GM12864 (cell line): ENCODE results near the gene OAT.

Experiments used
- DNase-seq: peaks from one replicate; pipeline ENCODE4 v3.0.0-alpha.2; 2011; ENCODE audit warnings: low read depth
- H3K4me3 ChIP-seq: 2 replicates; pipeline ENCODE4 v1.5.1; 2011; ENCODE audit warnings: mild to moderate bottlenecking, low read depth, low read length, control low read depth
- TF ChIP-seq, protein P1 (sequence below): IDR thresholded peaks from 2 replicates; pipeline ENCODE4 v1.5.1; 2011; ENCODE audit warnings: low read depth, mild to moderate bottlenecking, moderate library complexity, low read length, control low read depth, inconsistent platforms; ENCODE audit errors: missing control alignments

OAT gene

DNA sequence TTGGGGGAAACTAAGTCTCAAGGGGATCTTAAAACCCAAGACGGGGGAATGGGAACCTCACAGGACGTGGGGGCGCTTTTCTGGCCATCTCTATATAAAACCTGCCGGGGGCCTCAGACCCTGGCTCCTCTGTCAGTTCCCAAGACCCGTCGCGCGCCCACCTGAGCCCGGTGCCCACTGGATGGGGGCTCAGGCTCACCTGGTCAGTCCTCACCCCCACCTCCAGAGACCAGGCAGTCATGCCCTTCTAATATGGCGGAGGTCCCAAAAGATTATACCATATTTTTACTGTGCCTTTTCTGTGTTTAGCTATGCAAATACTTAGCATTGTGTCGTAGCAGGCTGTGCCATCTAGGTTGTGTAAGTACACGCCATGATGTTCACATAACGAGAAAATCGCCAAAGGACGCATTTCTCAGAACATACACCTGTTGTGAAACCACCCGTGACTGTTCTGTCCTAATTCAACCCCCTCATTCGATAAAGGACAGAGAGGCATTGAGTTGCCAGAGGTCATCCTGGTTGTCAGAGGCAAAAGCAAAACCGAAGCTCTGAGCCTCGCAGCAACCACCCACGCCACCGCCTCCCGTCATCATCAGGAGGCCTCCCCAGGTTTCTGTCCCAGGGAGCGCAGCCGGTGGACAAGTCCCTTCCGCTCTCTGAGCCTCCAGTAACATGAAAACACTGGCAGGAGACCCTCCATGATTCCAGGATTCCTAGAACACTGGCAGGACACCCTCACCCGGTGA, 28.9 kb downstream of the OAT start:
- H3K4me3 ChIP-seq: peak overlapping the region; percentile 19

DNA sequence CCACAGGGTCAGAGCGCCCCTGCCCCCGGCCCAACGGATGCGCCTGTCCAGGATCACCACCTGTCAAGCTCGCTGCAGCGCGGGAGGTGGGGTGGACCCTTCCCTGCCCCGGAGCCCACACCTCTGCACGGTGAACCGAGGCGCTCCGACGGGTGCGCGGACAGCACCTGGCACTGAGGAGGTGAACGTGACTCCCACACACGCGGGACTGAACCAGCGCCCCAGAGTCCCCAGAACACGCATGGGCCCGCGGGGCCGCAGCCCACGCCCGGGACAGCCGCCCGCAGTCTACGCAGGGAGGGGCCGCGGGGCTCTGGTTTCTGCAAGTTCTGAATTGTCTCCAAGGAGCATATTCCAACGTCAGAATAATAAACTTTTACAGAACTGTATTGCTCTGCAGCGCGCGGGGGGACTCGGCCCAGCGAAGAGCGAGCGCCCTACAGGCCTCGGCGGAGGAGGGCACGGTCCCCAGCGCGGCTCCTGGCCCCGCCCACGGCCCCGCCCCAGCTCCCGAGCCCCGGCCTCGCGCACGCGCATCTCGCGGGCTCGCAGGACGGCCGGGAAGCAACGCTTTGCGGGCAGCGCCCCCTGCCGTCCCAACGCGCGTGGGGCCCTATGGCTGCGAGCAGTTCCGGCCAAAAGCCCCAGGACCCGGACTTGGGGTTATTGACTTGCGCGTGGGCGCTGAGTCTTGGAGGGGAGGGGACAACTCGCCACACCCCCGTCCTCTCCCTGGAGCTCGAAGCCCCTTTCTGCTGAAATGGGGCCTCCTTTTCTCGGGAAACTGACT, 29.7 kb downstream of the OAT start:
- TF ChIP-seq, protein P1, sequence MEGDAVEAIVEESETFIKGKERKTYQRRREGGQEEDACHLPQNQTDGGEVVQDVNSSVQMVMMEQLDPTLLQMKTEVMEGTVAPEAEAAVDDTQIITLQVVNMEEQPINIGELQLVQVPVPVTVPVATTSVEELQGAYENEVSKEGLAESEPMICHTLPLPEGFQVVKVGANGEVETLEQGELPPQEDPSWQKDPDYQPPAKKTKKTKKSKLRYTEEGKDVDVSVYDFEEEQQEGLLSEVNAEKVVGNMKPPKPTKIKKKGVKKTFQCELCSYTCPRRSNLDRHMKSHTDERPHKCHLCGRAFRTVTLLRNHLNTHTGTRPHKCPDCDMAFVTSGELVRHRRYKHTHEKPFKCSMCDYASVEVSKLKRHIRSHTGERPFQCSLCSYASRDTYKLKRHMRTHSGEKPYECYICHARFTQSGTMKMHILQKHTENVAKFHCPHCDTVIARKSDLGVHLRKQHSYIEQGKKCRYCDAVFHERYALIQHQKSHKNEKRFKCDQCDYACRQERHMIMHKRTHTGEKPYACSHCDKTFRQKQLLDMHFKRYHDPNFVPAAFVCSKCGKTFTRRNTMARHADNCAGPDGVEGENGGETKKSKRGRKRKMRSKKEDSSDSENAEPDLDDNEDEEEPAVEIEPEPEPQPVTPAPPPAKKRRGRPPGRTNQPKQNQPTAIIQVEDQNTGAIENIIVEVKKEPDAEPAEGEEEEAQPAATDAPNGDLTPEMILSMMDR: peak; percentile 88
- peak overlapping the region; percentile 19 for H3K4me3 ChIP-seq
- DNase-seq: peak; percentile 29

More for the DNA sequence above, 28.9 kb downstream of the OAT start:
- no peak for DNase-seq
- TF ChIP-seq, protein P1: no peak

DNA sequence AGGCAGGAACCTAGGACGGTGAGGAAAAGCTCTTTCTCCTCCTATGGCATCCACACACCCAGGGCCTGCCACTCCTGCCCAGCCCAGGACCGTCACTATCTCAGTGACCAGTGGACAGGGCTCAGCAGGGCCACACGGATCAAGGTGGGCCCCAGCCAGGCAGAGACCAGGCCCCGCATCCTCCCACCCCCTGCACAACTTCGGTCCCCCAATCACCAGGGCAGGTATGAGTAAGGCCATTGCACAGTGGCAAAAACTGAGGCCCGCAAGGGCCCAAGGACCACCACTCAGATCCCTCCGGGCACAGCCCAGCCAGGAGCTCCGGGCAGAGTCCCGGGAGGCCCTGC, 30.3 kb downstream of the OAT start:
- H3K4me3 ChIP-seq: no peak overlapping the region
- TF ChIP-seq, protein P1: no peak
- no peak for DNase-seq

DNA sequence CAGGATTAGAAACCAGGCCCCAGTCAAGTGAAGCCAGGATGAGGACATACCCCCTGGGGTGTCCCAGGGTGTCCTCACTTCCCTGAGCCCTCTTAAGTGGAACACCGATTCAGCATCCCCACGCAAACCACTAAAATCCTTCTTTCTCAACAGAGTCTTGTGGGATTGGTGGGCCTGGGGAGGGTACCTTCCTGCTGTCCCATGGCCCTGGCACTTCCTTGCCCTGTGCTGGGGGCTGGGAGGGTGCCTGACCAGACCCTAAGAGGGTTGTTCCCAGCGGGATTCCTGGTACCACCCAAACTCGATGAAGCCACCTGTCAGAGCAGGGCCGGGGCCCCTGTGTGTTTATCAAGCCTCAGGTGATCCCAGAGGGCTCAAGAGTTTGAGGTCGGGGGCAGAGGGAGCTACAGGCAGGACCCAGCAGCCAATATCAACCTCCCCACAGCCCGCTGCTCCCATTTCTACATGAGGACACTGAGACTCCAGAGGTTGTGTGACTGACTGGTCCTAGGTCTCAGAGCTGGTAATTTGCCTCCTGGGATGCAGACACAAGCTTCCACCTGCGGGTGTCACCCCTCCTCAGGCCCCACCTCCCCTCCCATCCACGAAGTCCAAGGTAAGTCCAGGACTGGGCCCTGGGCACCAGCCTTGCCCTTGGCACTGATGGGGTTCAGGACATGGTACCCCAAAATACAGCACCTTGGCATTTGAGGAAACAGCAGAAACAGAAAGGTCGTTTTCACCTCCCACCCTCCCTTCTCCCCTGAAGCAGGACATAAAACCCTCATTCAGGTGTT, 31.4 kb downstream of the OAT start:
- TF ChIP-seq, protein P1: peak; percentile 3
- no peak for DNase-seq

DNA sequence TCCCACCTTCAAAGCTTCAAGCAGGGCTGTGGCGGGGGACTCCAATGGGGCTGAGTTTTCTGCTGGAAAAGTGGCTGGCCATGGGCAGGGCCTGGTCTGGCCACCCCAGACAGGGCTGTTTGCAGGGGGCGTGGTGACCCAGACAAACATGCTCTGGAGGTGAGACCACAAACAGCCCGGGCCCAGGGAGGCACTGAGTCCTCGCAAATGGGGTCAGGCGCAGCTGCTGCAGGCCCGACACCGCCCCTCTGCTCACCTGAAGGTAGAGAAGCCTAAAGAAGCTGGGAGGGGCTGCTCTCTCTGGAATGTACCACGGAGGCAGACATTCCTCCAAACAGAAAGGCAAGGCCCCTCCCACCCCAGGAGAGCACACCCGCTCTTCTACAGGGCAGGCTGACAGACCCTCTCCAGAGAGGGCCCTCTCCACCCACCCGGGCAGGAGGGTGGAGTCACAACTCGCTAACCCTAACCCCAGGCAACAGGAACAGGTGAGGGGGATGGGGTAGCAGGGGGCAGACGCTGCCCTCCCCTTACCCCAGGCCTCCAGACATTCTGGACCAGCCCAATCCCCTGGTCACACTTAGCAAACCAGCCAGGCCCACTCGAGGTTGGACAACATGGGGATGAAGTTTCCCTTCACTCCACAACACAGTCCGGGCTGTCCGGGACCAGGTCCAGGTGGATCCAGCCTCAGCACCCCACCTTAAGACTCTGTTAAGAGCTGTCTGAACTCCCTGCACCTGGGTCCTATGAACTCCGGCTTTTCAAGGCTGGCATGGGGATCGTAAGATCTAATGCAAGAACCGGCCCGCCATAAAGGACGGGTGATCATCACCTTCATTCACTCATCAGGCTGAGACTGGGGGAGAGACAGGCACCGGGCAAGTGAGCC, 32.3 kb downstream of the OAT start:
- DNase-seq: no peak
- H3K4me3 ChIP-seq: no peak overlapping the region
- TF ChIP-seq, protein P1: no peak

More for the DNA sequence above, 31.4 kb downstream of the OAT start:
- no peak overlapping the region for H3K4me3 ChIP-seq

DNA sequence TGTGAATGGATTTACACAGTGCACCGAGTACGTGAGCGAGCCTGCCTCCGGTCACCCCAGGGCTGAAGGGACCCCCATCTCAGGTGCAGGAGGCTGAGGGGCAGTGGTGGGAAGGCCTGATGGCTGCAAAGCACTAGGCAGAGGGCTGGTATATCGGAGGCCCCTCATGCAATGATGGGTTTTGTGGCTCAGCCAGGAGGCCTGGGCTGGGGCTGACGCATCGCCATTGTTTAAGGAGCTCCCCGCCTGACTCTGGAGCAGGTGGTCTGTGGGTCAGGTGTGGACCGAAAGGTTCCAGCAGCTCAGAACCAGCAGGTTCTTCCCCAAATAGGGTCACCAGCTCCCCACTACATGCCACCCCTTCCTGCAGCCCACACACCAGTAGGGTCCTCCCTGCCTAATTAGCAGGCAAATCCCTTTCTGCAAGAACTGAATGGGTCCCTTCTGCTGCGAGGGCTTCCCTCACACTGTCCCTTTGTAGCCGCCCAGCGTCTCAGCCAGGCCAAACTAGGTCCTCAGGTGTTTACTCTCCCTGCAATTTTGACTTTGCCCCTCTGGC, 33.0 kb downstream of the OAT start:
- no peak for DNase-seq
- TF ChIP-seq, protein P1: no peak
- no peak overlapping the region for H3K4me3 ChIP-seq
